OCI-M2 (cell line): ENCODE measurements around the gene COL4A3.
"Not testable (repeated sequence)": the region's sequence is repeated elsewhere in the genome, so short reads cannot be mapped to it uniquely, and the experiment has no call there.

Experiments
- DNase-seq: peaks from one replicate; lab custom pipeline; 2025; ENCODE audit not compliant: unreplicated experiment; lab: John Stamatoyannopoulos, UW

The COL4A3 gene

GRCh38 chr2:227154986-227155774 is 9.2 kb upstream of the COL4A3 start:
- no peak for DNase-seq

- DNase-seq: no peak
These were observed 4.3 kb upstream of the COL4A3 start for GRCh38 chr2:227160164-227160563.

GRCh38 chr2:227161947-227162346 is 2.5 kb upstream of the COL4A3 start:
- DNase-seq: no peak

GRCh38 chr2:227163485-227163997 is 883 bp upstream of the COL4A3 start:
- DNase-seq: no peak

GRCh38 chr2:227164763-227165291 is 403 bp downstream of the COL4A3 start:
- DNase-seq: no peak

- not testable (repeated sequence) for DNase-seq
These were observed 7.4 kb downstream of the COL4A3 start for GRCh38 chr2:227171779-227172178.

- DNase-seq: no peak
These were observed 13.3 kb downstream of the COL4A3 start for GRCh38 chr2:227177592-227178336.

GRCh38 chr2:227179988-227180685 is 15.7 kb downstream of the COL4A3 start:
- no peak for DNase-seq

GRCh38 chr2:227180770-227181169 is 16.3 kb downstream of the COL4A3 start:
- DNase-seq: no peak

GRCh38 chr2:227182765-227183164 is 18.3 kb downstream of the COL4A3 start:
- no peak for DNase-seq

GRCh38 chr2:227183657-227184367 is 19.4 kb downstream of the COL4A3 start:
- DNase-seq: no peak

- DNase-seq: no peak
These were observed 21.3 kb downstream of the COL4A3 start for GRCh38 chr2:227185615-227186232.

- DNase-seq: no peak
These were observed 22.3 kb downstream of the COL4A3 start for GRCh38 chr2:227186751-227187150.

GRCh38 chr2:227188292-227188691 is 23.9 kb downstream of the COL4A3 start:
- DNase-seq: no peak

GRCh38 chr2:227191367-227191766 is 26.9 kb downstream of the COL4A3 start:
- DNase-seq: no peak

GRCh38 chr2:227192491-227192890 is 28.1 kb downstream of the COL4A3 start:
- no peak for DNase-seq

- DNase-seq: no peak
These were observed 29.8 kb downstream of the COL4A3 start for GRCh38 chr2:227194219-227194618.

- DNase-seq: no peak
These were observed 34.4 kb downstream of the COL4A3 start for GRCh38 chr2:227198866-227199265.

- no peak for DNase-seq
These were observed 37.3 kb downstream of the COL4A3 start for GRCh38 chr2:227201771-227202170.

- DNase-seq: no peak
These were observed 40.0 kb downstream of the COL4A3 start for GRCh38 chr2:227204452-227204851.
